Liver (tissue), 9 donors: ENCODE results near the gene SELENBP1. TPM values are rescaled to one million over a fixed set of nuclear protein-coding genes. Genes with fewer than 3 reads are reported as not detected.
A peak's percentile ranks its signal among the peaks of the same experiment; 100 is the strongest.

Experiments
- DNase-seq: peaks from one replicate; pipeline ENCODE4 v3.0.0-alpha.2; 2017; ENCODE audit warnings: low spot score
- H3K27ac ChIP-seq, 2 donors: one replicate each; pipeline ENCODE4 v1.7.0; 2013; ENCODE audit warnings: inconsistent platforms in 2 of 2, low read length in 2 of 2, control low read depth in 1 of 2, low read depth in 1 of 2, mild to moderate bottlenecking in 1 of 2
- H3K27me3 ChIP-seq, 4 donors: one replicate each; pipeline versions ENCODE4 v1.6.1 to v1.7.0; 2013; ENCODE audit warnings: low read length in 3 of 4, inconsistent platforms in 1 of 4, mild to moderate bottlenecking in 1 of 4, moderate library complexity in 1 of 4; ENCODE audit not compliant: control insufficient read depth in 4 of 4, insufficient read depth in 4 of 4
- H3K36me3 ChIP-seq, 4 donors: one replicate each; pipeline versions ENCODE4 v1.6.1 to v1.7.0; 2013; ENCODE audit warnings: low read length in 3 of 4, mild to moderate bottlenecking in 3 of 4, low read depth in 1 of 4, moderate library complexity in 1 of 4; ENCODE audit not compliant: control insufficient read depth in 4 of 4, insufficient read depth in 3 of 4
- H3K4me1 ChIP-seq, 4 donors: one replicate each; pipeline versions ENCODE4 v1.6.1 to v1.7.0; 2013; ENCODE audit warnings: low read length in 3 of 4, mild to moderate bottlenecking in 3 of 4, moderate library complexity in 1 of 4; ENCODE audit not compliant: control insufficient read depth in 4 of 4, insufficient read depth in 4 of 4
- H3K4me3 ChIP-seq, 3 donors: one replicate each; pipeline versions ENCODE4 v1.6.1 to v1.7.0; 2013; ENCODE audit warnings: low read length in 3 of 3, control low read depth in 1 of 3, low read depth in 1 of 3, mild to moderate bottlenecking in 1 of 3
- H3K9ac ChIP-seq, 2 donors: one replicate each; pipeline ENCODE4 v1.7.0; 2013; ENCODE audit warnings: low read length in 2 of 2, mild to moderate bottlenecking in 2 of 2, moderate library complexity in 2 of 2, control low read depth in 1 of 2, low read depth in 1 of 2
- H3K9me3 ChIP-seq, 4 donors: one replicate each; pipeline versions ENCODE4 v1.6.1 to v1.7.0; 2013; ENCODE audit warnings: low read length in 3 of 4; ENCODE audit not compliant: control insufficient read depth in 4 of 4
- EGR1 ChIP-seq, 2 donors: IDR thresholded peaks; 2 replicates each; pipeline ENCODE4 v1.6.1; 2016 to 2018; ENCODE audit warnings: antibody characterized with exemption in 2 of 2, low read depth in 2 of 2
- FOXA1 ChIP-seq: IDR thresholded peaks from 2 replicates; pipeline ENCODE4 v1.6.1; 2016; ENCODE audit warnings: antibody characterized with exemption
- FOXA2 ChIP-seq: IDR thresholded peaks from 2 replicates; pipeline ENCODE4 v1.6.1; 2016; ENCODE audit warnings: antibody characterized with exemption
- RAD21 ChIP-seq, 2 donors: IDR thresholded peaks; 2 replicates each; pipeline ENCODE4 v1.6.1; 2016; ENCODE audit warnings: antibody characterized with exemption in 2 of 2, mild to moderate bottlenecking in 2 of 2
- SP1 ChIP-seq: IDR thresholded peaks from 2 replicates; pipeline ENCODE4 v1.6.1; 2018; ENCODE audit warnings: antibody characterized with exemption, mild to moderate bottlenecking
- TAF1 ChIP-seq: conservative IDR thresholded peaks from 2 replicates; pipeline ENCODE4 v1.6.1; 2016; ENCODE audit warnings: antibody characterized with exemption, mild to moderate bottlenecking
- YY1 ChIP-seq: IDR thresholded peaks from 2 replicates; pipeline ENCODE4 v1.6.1; 2016; ENCODE audit warnings: antibody characterized with exemption, mild to moderate bottlenecking
- WGBS: extraction: QIAGEN DNeasy Blood & Tissue Kit; methylation state at CpG from one replicate; pipeline ENCODE4 v1.1.7; 2013; 5-methylcytosine and 5-hydroxymethylcytosine counted together
- polyA plus RNA-seq, 2 donors: library from polyadenylated mRNA; stranded (reverse) in 1 of 2; unstranded in 1 of 2; fragments of 200-250 nt in 1 of 2; fragments of >200 nt in 1 of 2; fragmentation: Nextera tagmentation in 1 of 2; extraction: Ambion mirVana in 1 of 2; gene quantifications; one replicate each; pipeline versions ENCODE4 v1.2.1 to v1.2.3, GENCODE V29; 2013 to 2015
- total RNA-seq, 2 donors: library from RNA; depleted of rRNA; stranded (reverse); fragments of >200 nt; gene quantifications; one replicate each; pipeline ENCODE4 v1.2.3, GENCODE V29; 2014
- TF ChIP-seq, protein P1 (sequence below): IDR thresholded peaks from 2 replicates; pipeline ENCODE4 v1.6.1; 2016; ENCODE audit warnings: antibody characterized with exemption
- TF ChIP-seq, protein P2 (sequence below): IDR thresholded peaks from 2 replicates; pipeline ENCODE4 v1.6.1; 2016; ENCODE audit warnings: antibody characterized with exemption, mild to moderate bottlenecking
- TF ChIP-seq, protein P3 (sequence below): IDR thresholded peaks from 2 replicates; pipeline ENCODE4 v1.6.1; 2016; ENCODE audit warnings: antibody characterized with exemption
- TF ChIP-seq, protein P4 (sequence below): fragments of 150-350 bp; IDR thresholded peaks from 2 replicates; pipeline ENCODE4 v1.5.1; 2017; ENCODE audit warnings: improper control_type of control experiment, low read depth, low read length; ENCODE audit not compliant: missing input control
- TF ChIP-seq, protein P5 (sequence below): IDR thresholded peaks from 2 replicates; pipeline ENCODE4 v1.6.1; 2016; ENCODE audit warnings: antibody characterized with exemption
- donor health status: healthy.
- donor health status: healthy.
- donor health status: healthy.
- donor health status: healthy.
- donor health status: healthy.

The SELENBP1 gene
- total and polyA plus RNA-seq, 4 donors: 141 to 387 (median 181) TPM

DNA sequence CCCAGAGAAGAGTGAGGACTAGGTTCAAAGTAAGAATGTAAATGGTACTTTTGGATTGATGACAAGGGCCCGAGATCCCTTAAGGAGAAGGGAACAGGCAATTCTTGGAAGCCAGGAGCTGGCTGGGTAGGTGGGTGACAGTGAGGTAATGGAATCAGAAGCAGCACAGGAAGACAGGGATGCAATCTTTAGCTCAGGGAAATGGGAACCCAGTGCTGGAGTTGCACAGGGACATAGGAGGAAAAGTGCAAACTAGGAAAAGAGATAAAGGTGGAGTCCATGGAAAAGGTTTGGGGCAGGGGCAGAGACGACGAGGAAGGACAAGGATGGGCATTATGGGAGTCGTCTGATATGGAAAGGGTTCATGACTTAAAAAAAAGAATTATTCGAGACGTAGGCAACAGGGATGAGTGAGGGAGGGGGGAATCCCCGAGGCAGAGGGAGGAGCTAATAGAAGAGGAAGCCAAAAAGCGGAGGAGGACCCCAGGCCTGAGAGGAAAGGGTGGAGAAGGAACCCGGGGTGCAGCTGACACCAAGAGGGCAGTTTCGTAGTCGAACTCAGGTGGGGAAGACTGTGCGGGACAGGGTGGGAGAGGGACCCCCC lies 45.8 kb downstream of the SELENBP1 start:
- no peak for DNase-seq
- Histone ChIP-seq H3K9me3 (no peaks in the 10 kb centered on the region), H3K36me3 (peaks cover 0 to 10% (median 6%) of the 10 kb centered on the region in 4 donors), H3K27me3 (no peaks in the 10 kb centered on the region), H3K27ac (peak overlapping the region; percentile 65 to 85), H3K9ac (peak overlapping the region; percentile 70 to 83), H3K4me1 (peaks cover 0 to 30% (median 20%) of the 10 kb centered on the region in 4 donors), H3K4me3 (peak overlapping the region; percentile 71 to 90 (median 88))
- TF ChIP-seq, protein P1, sequence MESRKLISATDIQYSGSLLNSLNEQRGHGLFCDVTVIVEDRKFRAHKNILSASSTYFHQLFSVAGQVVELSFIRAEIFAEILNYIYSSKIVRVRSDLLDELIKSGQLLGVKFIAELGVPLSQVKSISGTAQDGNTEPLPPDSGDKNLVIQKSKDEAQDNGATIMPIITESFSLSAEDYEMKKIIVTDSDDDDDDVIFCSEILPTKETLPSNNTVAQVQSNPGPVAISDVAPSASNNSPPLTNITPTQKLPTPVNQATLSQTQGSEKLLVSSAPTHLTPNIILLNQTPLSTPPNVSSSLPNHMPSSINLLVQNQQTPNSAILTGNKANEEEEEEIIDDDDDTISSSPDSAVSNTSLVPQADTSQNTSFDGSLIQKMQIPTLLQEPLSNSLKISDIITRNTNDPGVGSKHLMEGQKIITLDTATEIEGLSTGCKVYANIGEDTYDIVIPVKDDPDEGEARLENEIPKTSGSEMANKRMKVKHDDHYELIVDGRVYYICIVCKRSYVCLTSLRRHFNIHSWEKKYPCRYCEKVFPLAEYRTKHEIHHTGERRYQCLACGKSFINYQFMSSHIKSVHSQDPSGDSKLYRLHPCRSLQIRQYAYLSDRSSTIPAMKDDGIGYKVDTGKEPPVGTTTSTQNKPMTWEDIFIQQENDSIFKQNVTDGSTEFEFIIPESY: no peak
- TF ChIP-seq, protein P2, sequence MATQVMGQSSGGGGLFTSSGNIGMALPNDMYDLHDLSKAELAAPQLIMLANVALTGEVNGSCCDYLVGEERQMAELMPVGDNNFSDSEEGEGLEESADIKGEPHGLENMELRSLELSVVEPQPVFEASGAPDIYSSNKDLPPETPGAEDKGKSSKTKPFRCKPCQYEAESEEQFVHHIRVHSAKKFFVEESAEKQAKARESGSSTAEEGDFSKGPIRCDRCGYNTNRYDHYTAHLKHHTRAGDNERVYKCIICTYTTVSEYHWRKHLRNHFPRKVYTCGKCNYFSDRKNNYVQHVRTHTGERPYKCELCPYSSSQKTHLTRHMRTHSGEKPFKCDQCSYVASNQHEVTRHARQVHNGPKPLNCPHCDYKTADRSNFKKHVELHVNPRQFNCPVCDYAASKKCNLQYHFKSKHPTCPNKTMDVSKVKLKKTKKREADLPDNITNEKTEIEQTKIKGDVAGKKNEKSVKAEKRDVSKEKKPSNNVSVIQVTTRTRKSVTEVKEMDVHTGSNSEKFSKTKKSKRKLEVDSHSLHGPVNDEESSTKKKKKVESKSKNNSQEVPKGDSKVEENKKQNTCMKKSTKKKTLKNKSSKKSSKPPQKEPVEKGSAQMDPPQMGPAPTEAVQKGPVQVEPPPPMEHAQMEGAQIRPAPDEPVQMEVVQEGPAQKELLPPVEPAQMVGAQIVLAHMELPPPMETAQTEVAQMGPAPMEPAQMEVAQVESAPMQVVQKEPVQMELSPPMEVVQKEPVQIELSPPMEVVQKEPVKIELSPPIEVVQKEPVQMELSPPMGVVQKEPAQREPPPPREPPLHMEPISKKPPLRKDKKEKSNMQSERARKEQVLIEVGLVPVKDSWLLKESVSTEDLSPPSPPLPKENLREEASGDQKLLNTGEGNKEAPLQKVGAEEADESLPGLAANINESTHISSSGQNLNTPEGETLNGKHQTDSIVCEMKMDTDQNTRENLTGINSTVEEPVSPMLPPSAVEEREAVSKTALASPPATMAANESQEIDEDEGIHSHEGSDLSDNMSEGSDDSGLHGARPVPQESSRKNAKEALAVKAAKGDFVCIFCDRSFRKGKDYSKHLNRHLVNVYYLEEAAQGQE: no peak
- TF ChIP-seq, protein P3, sequence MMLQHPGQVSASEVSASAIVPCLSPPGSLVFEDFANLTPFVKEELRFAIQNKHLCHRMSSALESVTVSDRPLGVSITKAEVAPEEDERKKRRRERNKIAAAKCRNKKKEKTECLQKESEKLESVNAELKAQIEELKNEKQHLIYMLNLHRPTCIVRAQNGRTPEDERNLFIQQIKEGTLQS: no peak
- no peak for TF ChIP-seq FOXA1
- TF ChIP-seq, protein P4, sequence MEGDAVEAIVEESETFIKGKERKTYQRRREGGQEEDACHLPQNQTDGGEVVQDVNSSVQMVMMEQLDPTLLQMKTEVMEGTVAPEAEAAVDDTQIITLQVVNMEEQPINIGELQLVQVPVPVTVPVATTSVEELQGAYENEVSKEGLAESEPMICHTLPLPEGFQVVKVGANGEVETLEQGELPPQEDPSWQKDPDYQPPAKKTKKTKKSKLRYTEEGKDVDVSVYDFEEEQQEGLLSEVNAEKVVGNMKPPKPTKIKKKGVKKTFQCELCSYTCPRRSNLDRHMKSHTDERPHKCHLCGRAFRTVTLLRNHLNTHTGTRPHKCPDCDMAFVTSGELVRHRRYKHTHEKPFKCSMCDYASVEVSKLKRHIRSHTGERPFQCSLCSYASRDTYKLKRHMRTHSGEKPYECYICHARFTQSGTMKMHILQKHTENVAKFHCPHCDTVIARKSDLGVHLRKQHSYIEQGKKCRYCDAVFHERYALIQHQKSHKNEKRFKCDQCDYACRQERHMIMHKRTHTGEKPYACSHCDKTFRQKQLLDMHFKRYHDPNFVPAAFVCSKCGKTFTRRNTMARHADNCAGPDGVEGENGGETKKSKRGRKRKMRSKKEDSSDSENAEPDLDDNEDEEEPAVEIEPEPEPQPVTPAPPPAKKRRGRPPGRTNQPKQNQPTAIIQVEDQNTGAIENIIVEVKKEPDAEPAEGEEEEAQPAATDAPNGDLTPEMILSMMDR: no peak
- TF ChIP-seq TAF1: no peak
- 2% methylated on average over 12 of the region's 12 CpGs for WGBS

DNA sequence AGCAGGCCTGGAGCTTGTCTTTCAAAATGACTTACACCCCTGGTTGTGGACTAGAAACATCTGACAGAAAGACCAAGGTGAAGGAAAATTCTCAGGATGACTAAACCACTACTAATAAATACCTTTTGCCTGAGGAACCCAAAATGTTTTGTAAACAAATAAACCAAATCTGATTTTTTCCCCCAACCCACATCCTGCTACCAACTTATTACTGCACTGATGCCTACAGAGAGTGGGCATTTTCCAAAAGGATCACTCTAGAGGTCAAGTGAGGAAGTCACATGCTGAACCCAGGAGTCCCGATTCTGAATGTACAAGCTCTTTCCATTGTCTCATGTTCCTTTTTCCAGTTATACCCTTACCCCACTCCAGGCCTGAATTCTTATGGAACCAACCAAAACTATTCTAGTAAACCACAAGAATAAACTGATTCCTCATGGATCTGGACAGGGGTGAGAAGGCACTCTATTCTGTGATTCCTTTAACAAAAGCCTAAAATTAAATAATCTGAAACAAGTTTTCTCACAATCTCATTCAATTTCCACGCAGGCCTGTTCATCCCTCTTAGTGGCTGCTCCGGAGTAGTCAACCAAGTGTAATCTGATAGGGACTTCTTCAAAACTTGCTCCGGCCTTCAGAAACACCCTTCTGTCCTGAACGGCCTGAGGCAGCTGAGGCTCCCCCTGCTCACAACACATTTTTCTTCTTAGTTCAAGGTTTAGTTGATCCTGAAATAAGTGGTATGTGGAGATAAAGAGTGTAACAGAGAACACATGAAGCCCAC lies 46.7 kb downstream of the SELENBP1 start:
- H3K27ac ChIP-seq: no peak overlapping the region
- no peaks in the 10 kb centered on the region for H3K27me3 ChIP-seq
- TF ChIP-seq FOXA2 (no peak), EGR1 (IDR thresholded peaks at IDR 0.05; ENCODE audit: low read depth in 2 of 2) (no peak), SP1 (no peak), YY1 (no peak), RAD21 (IDR thresholded peaks at IDR 0.05) (no peak)
- TF ChIP-seq, protein P1: no peak
- TF ChIP-seq, protein P5, sequence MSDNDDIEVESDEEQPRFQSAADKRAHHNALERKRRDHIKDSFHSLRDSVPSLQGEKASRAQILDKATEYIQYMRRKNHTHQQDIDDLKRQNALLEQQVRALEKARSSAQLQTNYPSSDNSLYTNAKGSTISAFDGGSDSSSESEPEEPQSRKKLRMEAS: no peak
- WGBS: 63% methylated on average over 5 of the region's 5 CpGs
- H3K9ac ChIP-seq: peak overlapping the region; percentile 70 to 83
- peaks cover 0 to 30% (median 20%) of the 10 kb centered on the region in 4 donors for H3K4me1 ChIP-seq
- no peak for DNase-seq
- peaks cover 0 to 12% (median 8%) of the 10 kb centered on the region in 4 donors for H3K36me3 ChIP-seq
- peak overlapping the region in 1 of 3 donors; percentile 88 for H3K4me3 ChIP-seq
- H3K9me3 ChIP-seq: no peaks in the 10 kb centered on the region
